Measurements from ENCODE around the gene ZCCHC14.

ZCCHC14 gene

GRCh38 chr16:87457061-87457611 lies 35.7 kb downstream of the ZCCHC14 start:
- DNase-seq (ENCODE audit: low spot score), result no peak

- DNase-seq (ENCODE audit: low spot score), result no peak
Measured at GRCh38 chr16:87454391-87454790, 38.4 kb downstream of the ZCCHC14 start.

GRCh38 chr16:87453326-87453725 lies 39.5 kb downstream of the ZCCHC14 start:
- no peak for DNase-seq (ENCODE audit: low spot score)

- DNase-seq (ENCODE audit: low spot score), result no peak
Measured at GRCh38 chr16:87451563-87452210, 41.1 kb downstream of the ZCCHC14 start.

- no peak for DNase-seq (ENCODE audit: low spot score)
Measured at GRCh38 chr16:87448866-87449265, 44.0 kb downstream of the ZCCHC14 start.

GRCh38 chr16:87447323-87447722 lies 45.5 kb downstream of the ZCCHC14 start:
- DNase-seq (ENCODE audit: low spot score), result no peak

GRCh38 chr16:87446479-87446878 lies 46.3 kb downstream of the ZCCHC14 start:
- DNase-seq (ENCODE audit: low spot score), result no peak

- DNase-seq (ENCODE audit: low spot score), result no peak
Measured at GRCh38 chr16:87445486-87445885, 47.3 kb downstream of the ZCCHC14 start.

- DNase-seq (ENCODE audit: low spot score), result no peak
Measured at GRCh38 chr16:87443964-87444363, 48.9 kb downstream of the ZCCHC14 start.

- no peak for DNase-seq (ENCODE audit: low spot score)
Measured at GRCh38 chr16:87443016-87443415, 49.8 kb downstream of the ZCCHC14 start.

- no peak for DNase-seq (ENCODE audit: low spot score)
Measured at GRCh38 chr16:87442581-87442966, 50.2 kb downstream of the ZCCHC14 start.

- no peak for DNase-seq (ENCODE audit: low spot score)
Measured at GRCh38 chr16:87441886-87442580, 50.8 kb downstream of the ZCCHC14 start.

GRCh38 chr16:87439926-87440325 lies 52.9 kb downstream of the ZCCHC14 start:
- DNase-seq (ENCODE audit: low spot score), result no peak

GRCh38 chr16:87438611-87438985 lies 54.2 kb downstream of the ZCCHC14 start:
- DNase-seq (ENCODE audit: low spot score), result no peak

GRCh38 chr16:87437911-87438610 lies 54.8 kb downstream of the ZCCHC14 start:
- DNase-seq (ENCODE audit: low spot score), result no peak

GRCh38 chr16:87437327-87437726 lies 55.5 kb downstream of the ZCCHC14 start:
- DNase-seq (ENCODE audit: low spot score), result no peak

- no peak for DNase-seq (ENCODE audit: low spot score)
Measured at GRCh38 chr16:87436225-87437172, 56.3 kb downstream of the ZCCHC14 start.

- DNase-seq (ENCODE audit: low spot score), result no peak
Measured at GRCh38 chr16:87435372-87436224, 57.2 kb downstream of the ZCCHC14 start.

- DNase-seq (ENCODE audit: low spot score), result no peak
Measured at GRCh38 chr16:87434146-87434667, 58.6 kb downstream of the ZCCHC14 start.

GRCh38 chr16:87432330-87432915 lies 60.4 kb downstream of the ZCCHC14 start:
- DNase-seq (ENCODE audit: low spot score), result no peak
